C4-2B (cell line): ENCODE results near the gene BATF.

ENCODE experiments used
- H3K27ac ChIP-seq: fragments of 450-650 bp; 2 replicates; pipeline ENCODE4 v1.5.1; 2017
- CTCF ChIP-seq: fragments of 450-650 bp; conservative IDR thresholded peaks from 2 replicates; pipeline ENCODE4 v1.5.1; 2017; ENCODE audit warnings: mild to moderate bottlenecking
- ZFX ChIP-seq: fragments of 450-650 bp; IDR thresholded peaks from 2 replicates; pipeline ENCODE4 v1.6.1; 2017

The BATF gene

DNA sequence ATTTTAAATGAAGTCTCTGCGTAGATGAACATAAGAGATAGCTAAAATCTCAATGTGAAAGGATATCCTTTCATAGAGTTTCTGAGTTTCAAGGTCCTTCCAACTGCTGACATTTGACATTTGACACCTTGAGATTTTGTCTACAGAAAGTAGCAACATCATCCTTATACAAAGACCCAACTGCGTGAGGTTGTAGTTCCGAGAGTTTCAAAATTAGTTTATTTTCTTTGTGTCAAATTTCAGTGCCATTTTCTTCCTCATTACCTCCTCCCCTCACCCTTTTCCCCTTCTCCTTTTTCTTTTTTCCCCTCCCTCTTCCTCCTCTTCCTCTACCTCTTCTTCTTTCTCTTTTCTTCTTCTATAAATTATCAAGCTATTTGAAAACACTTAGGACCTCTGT is 26.9 kb upstream of the BATF start:
- TF ChIP-seq ZFX = no peak
- TF ChIP-seq CTCF = no peak
- H3K27ac ChIP-seq = no peak overlapping the region

DNA sequence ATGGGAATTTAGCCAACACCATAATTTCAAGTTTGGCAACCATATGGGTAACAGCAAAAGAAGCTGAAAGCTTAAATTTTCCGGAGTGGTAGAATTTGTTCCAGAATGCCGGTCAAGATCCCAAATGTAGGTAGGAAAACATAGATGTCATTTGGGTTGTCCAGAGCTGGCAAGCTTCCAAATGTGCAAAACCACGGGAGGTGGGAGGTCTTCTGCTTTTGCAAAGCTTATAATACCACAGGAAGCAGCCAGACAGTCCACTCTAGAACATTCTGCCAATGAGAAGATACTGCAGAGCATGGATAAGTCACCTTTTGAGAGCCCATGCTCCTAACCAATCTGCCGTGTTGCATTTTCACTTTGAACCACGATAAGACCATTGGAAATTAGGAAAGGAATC is 26.4 kb upstream of the BATF start:
- H3K27ac ChIP-seq = no peak overlapping the region

GRCh38 chr14:75496755-75497154 is 25.5 kb upstream of the BATF start:
- H3K27ac ChIP-seq = no peak overlapping the region
- no peak for TF ChIP-seq ZFX
- no peak for TF ChIP-seq CTCF

More for the DNA sequence above, 26.4 kb upstream of the BATF start:
- TF ChIP-seq ZFX = no peak
- no peak for TF ChIP-seq CTCF

- TF ChIP-seq CTCF (no peak), ZFX (no peak)
- H3K27ac ChIP-seq = no peak overlapping the region
Observed at GRCh38 chr14:75497191-75497590, 25.1 kb upstream of the BATF start.

DNA sequence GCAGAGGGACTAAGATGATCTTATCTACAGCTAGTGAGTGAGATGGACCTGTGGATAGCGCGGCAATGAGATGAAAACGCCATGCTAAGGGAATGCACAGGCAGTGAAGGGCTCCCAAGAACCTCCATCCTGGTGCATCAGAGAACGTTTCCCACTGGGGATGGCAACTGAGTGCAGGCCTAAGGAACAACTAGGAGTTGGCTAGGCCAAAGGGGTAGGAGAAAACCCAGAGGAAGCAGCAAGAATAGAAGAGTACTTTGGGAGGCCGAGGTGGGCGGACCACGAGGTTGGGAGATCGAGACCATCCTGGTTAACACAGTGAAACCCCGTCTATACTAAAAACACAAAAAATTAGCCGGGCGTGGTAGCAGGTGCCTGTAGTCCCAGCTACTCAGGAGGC is 24.6 kb upstream of the BATF start:
- H3K27ac ChIP-seq = no peak overlapping the region

GRCh38 chr14:75499084-75499875 is 23.0 kb upstream of the BATF start:
- no peak overlapping the region for H3K27ac ChIP-seq
- TF ChIP-seq CTCF (no peak), ZFX (no peak)

More for the DNA sequence above, 24.6 kb upstream of the BATF start:
- no peak for TF ChIP-seq CTCF
- TF ChIP-seq ZFX = no peak

- H3K27ac ChIP-seq = no peak overlapping the region
- no peak for TF ChIP-seq ZFX
- no peak for TF ChIP-seq CTCF
Observed at GRCh38 chr14:75501080-75501479, 21.2 kb upstream of the BATF start.
